Measurements from ENCODE around the gene TSPAN14. TPM values are rescaled to one million over a fixed set of nuclear protein-coding genes. Genes with fewer than 3 reads are reported as not detected.
"Not testable (repeated sequence)": the region's sequence is repeated elsewhere in the genome, so short reads cannot be mapped to it uniquely, and the experiment has no call there.

The TSPAN14 gene
- total RNA-seq, 4 donors from 2014 or later: 103 to 168 (median 131) TPM

DNA sequence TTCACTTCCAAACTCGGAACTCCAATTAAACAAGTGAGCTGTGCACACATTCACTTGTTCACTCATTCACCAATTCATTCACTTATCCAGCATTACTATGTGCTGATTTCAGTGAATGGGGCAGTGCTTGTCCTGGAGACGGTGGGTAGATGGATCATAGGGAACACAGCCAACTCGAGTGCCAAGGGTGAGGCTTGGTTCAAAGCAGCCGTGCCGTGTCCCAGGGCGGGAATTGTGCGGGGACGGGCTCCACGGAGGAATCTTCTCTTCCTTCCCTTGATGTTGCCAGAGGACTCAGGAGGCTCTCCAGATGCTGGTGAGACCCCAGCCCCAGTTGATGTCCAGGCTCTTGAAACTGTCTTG lies 86.5 kb downstream of the TSPAN14 start:
- 31 to 32% methylated on average over 9 of the region's 9 CpGs for WGBS, 2 donors
- no peak overlapping the region for H3K4me3 ChIP-seq (ENCODE audit: low read depth, poor library complexity, severe bottlenecking)
- DNase-seq (ENCODE audit: low spot score in 2 of 2): peak in 1 of 2 donors; percentile 82
- TF ChIP-seq, protein P1, sequence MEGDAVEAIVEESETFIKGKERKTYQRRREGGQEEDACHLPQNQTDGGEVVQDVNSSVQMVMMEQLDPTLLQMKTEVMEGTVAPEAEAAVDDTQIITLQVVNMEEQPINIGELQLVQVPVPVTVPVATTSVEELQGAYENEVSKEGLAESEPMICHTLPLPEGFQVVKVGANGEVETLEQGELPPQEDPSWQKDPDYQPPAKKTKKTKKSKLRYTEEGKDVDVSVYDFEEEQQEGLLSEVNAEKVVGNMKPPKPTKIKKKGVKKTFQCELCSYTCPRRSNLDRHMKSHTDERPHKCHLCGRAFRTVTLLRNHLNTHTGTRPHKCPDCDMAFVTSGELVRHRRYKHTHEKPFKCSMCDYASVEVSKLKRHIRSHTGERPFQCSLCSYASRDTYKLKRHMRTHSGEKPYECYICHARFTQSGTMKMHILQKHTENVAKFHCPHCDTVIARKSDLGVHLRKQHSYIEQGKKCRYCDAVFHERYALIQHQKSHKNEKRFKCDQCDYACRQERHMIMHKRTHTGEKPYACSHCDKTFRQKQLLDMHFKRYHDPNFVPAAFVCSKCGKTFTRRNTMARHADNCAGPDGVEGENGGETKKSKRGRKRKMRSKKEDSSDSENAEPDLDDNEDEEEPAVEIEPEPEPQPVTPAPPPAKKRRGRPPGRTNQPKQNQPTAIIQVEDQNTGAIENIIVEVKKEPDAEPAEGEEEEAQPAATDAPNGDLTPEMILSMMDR (IDR thresholded peaks at IDR 0.05): no peak
- no peak for TF ChIP-seq POLR2A (IDR thresholded peaks at IDR 0.05)
- intact Hi-C loops (cut with DNase I; ENCODE audit: low total_unique reads): no loop called here

DNA sequence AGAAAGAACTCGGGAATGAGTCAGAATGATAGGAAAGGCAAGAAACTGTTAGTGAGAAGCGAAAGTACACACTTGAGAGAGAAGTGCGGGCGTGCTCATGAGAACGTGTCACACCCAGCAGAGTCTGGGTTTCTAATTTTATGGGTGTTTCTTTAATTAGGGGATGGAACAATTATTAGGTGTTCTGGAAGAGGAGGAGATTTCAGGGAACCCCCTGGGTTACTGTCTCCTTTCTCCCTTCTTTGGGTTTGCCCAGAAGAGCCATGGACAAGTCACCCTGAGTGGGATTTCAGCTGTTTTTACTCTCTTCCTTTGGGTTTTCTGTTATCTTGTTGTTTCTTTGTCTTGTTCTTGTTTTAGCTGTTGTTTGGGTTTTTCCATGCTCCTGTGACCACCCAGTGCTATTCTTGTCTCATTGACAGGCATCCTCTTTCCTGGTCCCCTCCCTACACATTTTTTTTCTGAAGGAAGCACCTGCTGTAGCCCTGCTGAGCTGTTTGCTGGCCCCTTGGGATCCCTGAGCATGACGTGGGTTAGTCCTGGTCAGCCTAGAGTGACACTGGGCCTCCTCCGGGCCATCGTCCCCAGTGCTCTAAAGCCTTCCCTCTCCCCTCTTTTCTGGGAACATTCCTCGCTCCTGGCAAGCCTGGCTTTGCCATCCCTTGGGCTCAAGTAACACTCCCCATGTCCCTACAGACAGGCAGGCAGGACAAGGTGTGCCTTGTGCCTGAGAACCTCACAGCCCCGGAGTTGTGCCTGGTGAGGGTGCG lies 87.1 kb downstream of the TSPAN14 start:
- TF ChIP-seq POLR2A (IDR thresholded peaks at IDR 0.05): no peak
- TF ChIP-seq, protein P1 (IDR thresholded peaks at IDR 0.05): no peak
- 42% methylated on average over 11 of the region's 11 CpGs for WGBS, 2 donors
- DNase-seq (ENCODE audit: low spot score in 2 of 2): peak in 1 of 2 donors; percentile 70
- no peak overlapping the region for H3K4me3 ChIP-seq (ENCODE audit: low read depth, poor library complexity, severe bottlenecking)
- intact Hi-C loops (cut with DNase I; ENCODE audit: low total_unique reads): no loop called here

DNA sequence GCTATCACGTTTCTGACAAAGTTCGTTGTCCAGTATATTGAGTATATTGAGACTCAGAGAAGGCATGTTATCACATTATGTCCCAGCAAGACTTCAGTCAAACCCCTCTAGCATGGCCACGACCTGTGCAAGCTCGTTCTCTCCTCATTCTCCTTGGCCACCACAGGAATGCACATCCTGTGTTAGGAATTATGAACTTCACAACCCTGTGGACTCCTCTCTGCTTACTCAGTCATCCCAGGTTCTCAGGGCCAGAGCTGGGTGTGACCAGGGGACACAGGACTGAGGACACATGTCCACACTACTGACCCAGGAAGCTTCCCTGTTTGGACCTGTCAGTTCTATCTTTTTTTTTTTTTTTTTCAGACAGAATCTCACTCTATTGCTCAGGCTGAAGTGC lies 87.9 kb downstream of the TSPAN14 start:
- no peak overlapping the region for H3K4me3 ChIP-seq (ENCODE audit: low read depth, poor library complexity, severe bottlenecking)
- TF ChIP-seq POLR2A (IDR thresholded peaks at IDR 0.05): no peak
- TF ChIP-seq, protein P1 (IDR thresholded peaks at IDR 0.05): no peak
- intact Hi-C loops (cut with DNase I; ENCODE audit: low total_unique reads): no loop called here
- DNase-seq (ENCODE audit: low spot score in 2 of 2): peak in 1 of 2 donors; percentile 72
- 78 to 82% methylated on average over 4 of the region's 4 CpGs for WGBS, 2 donors

DNA sequence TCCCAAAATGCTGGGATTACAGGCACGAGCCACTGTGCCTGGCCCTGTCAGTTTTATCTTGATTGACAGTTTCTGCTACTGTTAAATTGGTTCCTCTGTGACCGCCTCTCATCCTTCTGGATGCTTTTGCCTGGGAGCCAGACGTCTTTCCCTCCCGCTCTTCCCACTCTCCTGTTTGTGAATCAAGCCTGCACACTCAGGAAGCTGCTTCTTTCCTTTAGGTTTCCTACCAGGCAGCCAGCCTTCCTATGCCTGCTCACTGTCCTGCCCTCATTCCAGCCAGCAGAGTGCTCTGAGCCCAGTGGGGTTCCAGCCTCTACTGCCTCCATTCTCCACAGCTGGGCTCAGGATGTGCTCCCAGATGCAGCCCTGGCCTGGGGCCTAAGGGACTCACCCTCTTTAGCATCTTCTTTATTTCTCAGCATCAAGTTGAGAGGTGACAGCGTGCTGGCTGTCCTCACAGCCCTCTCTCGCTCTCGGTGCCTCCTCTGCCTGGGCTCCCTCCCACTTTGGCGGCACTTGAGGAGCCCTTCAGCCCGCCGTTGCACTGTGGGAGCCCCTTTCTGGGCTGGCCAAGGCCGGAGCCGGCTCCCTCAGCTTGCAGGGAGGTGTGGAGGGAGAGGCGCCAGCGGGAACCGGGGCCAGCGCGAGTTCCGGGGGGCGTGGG lies 88.7 kb downstream of the TSPAN14 start:
- intact Hi-C loops (cut with DNase I; ENCODE audit: low total_unique reads): no loop called here
- TF ChIP-seq, protein P1 (IDR thresholded peaks at IDR 0.05): no peak
- no peak for TF ChIP-seq POLR2A (IDR thresholded peaks at IDR 0.05)
- DNase-seq (ENCODE audit: low spot score in 2 of 2): peak in 1 of 2 donors; percentile 82
- 89 to 96% methylated on average over 16 to 19 of the region's 19 CpGs for WGBS, 2 donors
- H3K4me3 ChIP-seq (ENCODE audit: low read depth, poor library complexity, severe bottlenecking): no peak overlapping the region

DNA sequence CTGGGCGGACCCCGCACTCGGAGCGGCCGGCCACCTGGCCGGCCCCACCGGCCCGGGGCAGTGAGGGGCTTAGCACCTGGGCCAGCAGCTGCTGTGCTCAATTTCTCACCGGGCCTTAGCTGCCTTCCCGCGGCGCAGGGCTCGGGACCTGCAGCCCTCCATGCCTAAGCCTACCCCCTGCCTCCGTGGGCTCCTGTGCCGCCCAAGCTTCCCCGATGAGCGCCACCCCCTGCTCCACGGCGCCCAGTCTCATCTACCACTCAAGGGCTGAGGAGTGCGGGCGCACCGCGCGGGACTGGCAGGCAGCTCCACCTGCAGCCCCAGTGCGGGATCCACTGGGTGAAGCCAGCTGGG lies 89.2 kb downstream of the TSPAN14 start:
- WGBS, 2 donors: 96 to 97% methylated on average over 20 to 24 of the region's 25 CpGs
- H3K4me3 ChIP-seq (ENCODE audit: low read depth, poor library complexity, severe bottlenecking); intact Hi-C loops (cut with DNase I; ENCODE audit: low total_unique reads): not testable (repeated sequence)
- peak in 1 of 2 donors; percentile 82 for DNase-seq (ENCODE audit: low spot score in 2 of 2)

DNA sequence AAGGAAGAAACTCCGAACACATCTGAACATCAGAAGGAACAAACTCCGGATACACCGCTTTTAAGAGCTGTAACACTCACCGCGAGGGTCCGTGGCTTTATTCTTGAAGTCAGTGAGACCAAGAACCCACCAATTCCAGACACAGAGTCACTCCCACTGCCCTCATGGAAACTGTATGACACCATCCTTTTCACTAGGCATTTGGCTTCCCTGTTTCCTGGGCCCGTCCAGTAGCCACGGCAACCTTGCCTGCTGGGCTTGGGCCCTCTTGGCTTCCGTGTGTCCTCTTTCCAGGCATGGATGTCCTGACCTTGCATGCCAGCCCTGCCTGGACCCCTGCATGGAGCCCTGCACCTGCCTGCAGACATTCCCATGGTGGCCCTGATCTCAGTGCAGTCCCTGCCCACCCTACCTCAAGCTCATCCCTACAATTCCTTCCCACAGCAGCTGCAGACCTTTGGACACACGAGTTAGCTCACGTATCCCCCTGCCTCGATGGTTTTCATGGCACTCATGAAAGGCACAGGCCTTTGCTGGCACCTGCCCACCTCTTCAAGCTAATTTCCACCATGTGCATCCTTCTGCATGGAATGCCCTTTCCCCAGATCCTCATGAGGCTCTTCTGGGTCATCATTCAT lies 90.3 kb downstream of the TSPAN14 start:
- intact Hi-C loops (cut with DNase I; ENCODE audit: low total_unique reads): no loop called here
- 89 to 96% methylated on average over 12 of the region's 12 CpGs for WGBS, 2 donors
- no peak overlapping the region for H3K4me3 ChIP-seq (ENCODE audit: low read depth, poor library complexity, severe bottlenecking)
- peak in 1 of 2 donors; percentile 57 for DNase-seq (ENCODE audit: low spot score in 2 of 2)
- TF ChIP-seq POLR2A (IDR thresholded peaks at IDR 0.05): no peak
- TF ChIP-seq, protein P1 (IDR thresholded peaks at IDR 0.05): no peak

Measured in lower leg skin (tissue), 4 donors.